Stomach (tissue), 4 donors: ENCODE measurements around the gene DAND5.

ENCODE experiments used
- EP300 ChIP-seq: sonication (generic); formaldehyde crosslinking; IDR thresholded peaks from one replicate; pipeline ENCODE4 v1.6.1; 2017; ENCODE audit warnings: antibody characterized with exemption
- POLR2A ChIP-seq, 4 donors: fragments of 450-650 bp; IDR thresholded peaks; one replicate each; pipeline ENCODE4 v1.6.1; 2016; ENCODE audit warnings: antibody characterized with exemption in 4 of 4, control low read depth in 2 of 4, mild to moderate bottlenecking in 1 of 4, moderate library complexity in 1 of 4
- POLR2AphosphoS5 ChIP-seq, 3 donors: sonication (generic); formaldehyde crosslinking; IDR thresholded peaks; one replicate each; pipeline ENCODE4 v1.6.1; 2016; ENCODE audit warnings: antibody characterized with exemption in 3 of 3
- TF ChIP-seq, protein P1 (sequence below), 7 experiments: fragments of 450-650 bp in 4 of 7; fragments of 200-600 bp in 3 of 7; sonication (generic) in 3 of 7; IDR thresholded peaks; one replicate each; pipeline ENCODE4 v1.5.1; 2016 to 2019; ENCODE audit warnings: antibody characterized with exemption in 7 of 7, control low read depth in 2 of 7, mild to moderate bottlenecking in 1 of 7

DNA sequence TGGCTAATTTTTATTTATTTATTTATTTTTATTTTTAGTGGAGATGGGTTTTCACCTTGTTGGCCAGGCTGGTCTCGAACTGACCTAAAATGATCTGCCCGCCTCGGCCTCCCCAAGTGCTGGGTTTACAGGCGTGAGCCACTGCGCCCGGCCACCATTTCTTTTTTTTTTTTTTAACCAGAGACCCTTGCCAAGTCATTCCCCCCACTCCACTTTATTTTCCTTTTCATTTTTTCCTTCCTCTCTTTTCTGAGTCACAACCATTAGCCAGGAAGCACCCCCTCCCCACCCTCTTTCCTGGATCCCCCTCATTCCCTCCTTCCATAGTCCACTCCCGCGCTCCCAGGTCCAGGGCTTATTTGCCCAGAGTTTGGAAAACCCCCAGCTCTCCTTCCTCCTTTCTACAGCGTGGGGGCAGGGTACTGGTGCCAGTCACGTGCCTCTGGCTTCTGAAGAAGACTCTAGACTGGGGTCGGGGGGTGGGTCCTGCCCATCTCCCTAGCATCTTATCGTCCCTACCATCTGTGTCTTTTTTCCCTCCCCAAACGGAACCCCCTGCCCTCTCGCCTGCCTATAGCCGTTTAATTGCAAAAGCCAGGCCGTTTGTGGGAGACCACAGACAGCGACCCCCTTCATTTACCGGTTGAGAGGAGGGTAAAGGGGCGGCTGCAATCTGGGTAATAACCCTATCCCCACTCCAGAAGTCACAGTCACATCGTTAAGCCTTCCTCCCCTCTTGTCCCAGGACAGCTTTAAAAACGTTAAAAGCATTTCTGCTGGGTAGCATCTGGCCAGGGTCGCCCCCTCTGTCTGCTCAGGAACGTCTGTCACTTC, 32.1 kb upstream of the DAND5 start:
- TF ChIP-seq, protein P1, sequence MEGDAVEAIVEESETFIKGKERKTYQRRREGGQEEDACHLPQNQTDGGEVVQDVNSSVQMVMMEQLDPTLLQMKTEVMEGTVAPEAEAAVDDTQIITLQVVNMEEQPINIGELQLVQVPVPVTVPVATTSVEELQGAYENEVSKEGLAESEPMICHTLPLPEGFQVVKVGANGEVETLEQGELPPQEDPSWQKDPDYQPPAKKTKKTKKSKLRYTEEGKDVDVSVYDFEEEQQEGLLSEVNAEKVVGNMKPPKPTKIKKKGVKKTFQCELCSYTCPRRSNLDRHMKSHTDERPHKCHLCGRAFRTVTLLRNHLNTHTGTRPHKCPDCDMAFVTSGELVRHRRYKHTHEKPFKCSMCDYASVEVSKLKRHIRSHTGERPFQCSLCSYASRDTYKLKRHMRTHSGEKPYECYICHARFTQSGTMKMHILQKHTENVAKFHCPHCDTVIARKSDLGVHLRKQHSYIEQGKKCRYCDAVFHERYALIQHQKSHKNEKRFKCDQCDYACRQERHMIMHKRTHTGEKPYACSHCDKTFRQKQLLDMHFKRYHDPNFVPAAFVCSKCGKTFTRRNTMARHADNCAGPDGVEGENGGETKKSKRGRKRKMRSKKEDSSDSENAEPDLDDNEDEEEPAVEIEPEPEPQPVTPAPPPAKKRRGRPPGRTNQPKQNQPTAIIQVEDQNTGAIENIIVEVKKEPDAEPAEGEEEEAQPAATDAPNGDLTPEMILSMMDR (IDR thresholded peaks at IDR 0.05): no peak
- TF ChIP-seq EP300 (no peak), POLR2AphosphoS5 (IDR thresholded peaks at IDR 0.05) (no peak), POLR2A (IDR thresholded peaks at IDR 0.05) (no peak)
